Nephron progenitor cell (in vitro differentiated cells): ENCODE results near the gene HRH2.
"Not testable (repeated sequence)": the region's sequence is repeated elsewhere in the genome, so short reads cannot be mapped to it uniquely, and the experiment has no call there.

ENCODE experiments used
- DNase-seq: peaks from one replicate; pipeline ENCODE4 v3.0.0; 2021
- H3K27ac Mint-ChIP-seq: 2 replicates; pipeline ENCODE4 v1.8.0; 2021; ENCODE audit warnings: mild to moderate bottlenecking, moderate library complexity, mixed read lengths
- H3K27me3 Mint-ChIP-seq: 2 replicates; pipeline ENCODE4 v1.8.0; 2021; ENCODE audit warnings: mild to moderate bottlenecking, low read depth, mixed read lengths; ENCODE audit not compliant: poor library complexity
- H3K36me3 Mint-ChIP-seq: 2 replicates; pipeline ENCODE4 v1.8.0; 2021; ENCODE audit warnings: low read depth, mixed read lengths
- H3K4me1 Mint-ChIP-seq: 2 replicates; pipeline ENCODE4 v1.8.0; 2021; ENCODE audit warnings: mixed read lengths
- H3K4me3 Mint-ChIP-seq: 2 replicates; pipeline ENCODE4 v1.8.0; 2021; ENCODE audit warnings: mild to moderate bottlenecking, moderate library complexity, mixed read lengths
- H3K9me3 Mint-ChIP-seq: 2 replicates; pipeline ENCODE4 v1.8.0; 2021; ENCODE audit warnings: mild to moderate bottlenecking, moderate library complexity, mixed read lengths
- CTCF ChIP-seq: fragments of 200-600 bp; sonication (generic); IDR thresholded peaks from 2 replicates; pipeline ENCODE4 v1.5.0; 2021; ENCODE audit warnings: antibody characterized with exemption

The HRH2 gene

GRCh38 chr5:175715627-175716522 is 58.0 kb downstream of the HRH2 start:
- TF ChIP-seq CTCF, result no peak
- Mint-ChIP-seq H3K27ac (no peak overlapping the region), H3K27me3 (peaks cover 15% of the 10 kb centered on the region), H3K4me1 (peaks cover 28% of the 10 kb centered on the region), H3K36me3 (peaks cover 29% of the 10 kb centered on the region), H3K9me3 (peaks cover 67% of the 10 kb centered on the region), H3K4me3 (no peak overlapping the region)
- no peak for DNase-seq

GRCh38 chr5:175717837-175718236 is 60.0 kb downstream of the HRH2 start:
- Mint-ChIP-seq H3K4me1 (peaks cover 8% of the 10 kb centered on the region), H3K27me3 (peaks cover 8% of the 10 kb centered on the region), H3K9me3 (peaks cover 54% of the 10 kb centered on the region), H3K27ac (no peak overlapping the region), H3K4me3 (no peak overlapping the region), H3K36me3 (peaks cover 24% of the 10 kb centered on the region)
- DNase-seq, result no peak
- no peak for TF ChIP-seq CTCF

- Mint-ChIP-seq H3K36me3 (peaks cover 24% of the 10 kb centered on the region), H3K27ac (no peak overlapping the region), H3K9me3 (peaks cover 49% of the 10 kb centered on the region), H3K27me3 (peaks cover 8% of the 10 kb centered on the region), H3K4me3 (no peak overlapping the region), H3K4me1 (peaks cover 1% of the 10 kb centered on the region)
- TF ChIP-seq CTCF, result peak; percentile 58
- DNase-seq, result peak; percentile 33
Measured at GRCh38 chr5:175718401-175719108, 60.7 kb downstream of the HRH2 start.

GRCh38 chr5:175719109-175719432 is 61.2 kb downstream of the HRH2 start:
- H3K27me3 Mint-ChIP-seq, DNase-seq, H3K4me3 Mint-ChIP-seq, H3K4me1 Mint-ChIP-seq, H3K27ac Mint-ChIP-seq: not testable (repeated sequence)
- peaks cover 24% of the 10 kb centered on the region for H3K36me3 Mint-ChIP-seq
- peaks cover 44% of the 10 kb centered on the region for H3K9me3 Mint-ChIP-seq

DNA sequence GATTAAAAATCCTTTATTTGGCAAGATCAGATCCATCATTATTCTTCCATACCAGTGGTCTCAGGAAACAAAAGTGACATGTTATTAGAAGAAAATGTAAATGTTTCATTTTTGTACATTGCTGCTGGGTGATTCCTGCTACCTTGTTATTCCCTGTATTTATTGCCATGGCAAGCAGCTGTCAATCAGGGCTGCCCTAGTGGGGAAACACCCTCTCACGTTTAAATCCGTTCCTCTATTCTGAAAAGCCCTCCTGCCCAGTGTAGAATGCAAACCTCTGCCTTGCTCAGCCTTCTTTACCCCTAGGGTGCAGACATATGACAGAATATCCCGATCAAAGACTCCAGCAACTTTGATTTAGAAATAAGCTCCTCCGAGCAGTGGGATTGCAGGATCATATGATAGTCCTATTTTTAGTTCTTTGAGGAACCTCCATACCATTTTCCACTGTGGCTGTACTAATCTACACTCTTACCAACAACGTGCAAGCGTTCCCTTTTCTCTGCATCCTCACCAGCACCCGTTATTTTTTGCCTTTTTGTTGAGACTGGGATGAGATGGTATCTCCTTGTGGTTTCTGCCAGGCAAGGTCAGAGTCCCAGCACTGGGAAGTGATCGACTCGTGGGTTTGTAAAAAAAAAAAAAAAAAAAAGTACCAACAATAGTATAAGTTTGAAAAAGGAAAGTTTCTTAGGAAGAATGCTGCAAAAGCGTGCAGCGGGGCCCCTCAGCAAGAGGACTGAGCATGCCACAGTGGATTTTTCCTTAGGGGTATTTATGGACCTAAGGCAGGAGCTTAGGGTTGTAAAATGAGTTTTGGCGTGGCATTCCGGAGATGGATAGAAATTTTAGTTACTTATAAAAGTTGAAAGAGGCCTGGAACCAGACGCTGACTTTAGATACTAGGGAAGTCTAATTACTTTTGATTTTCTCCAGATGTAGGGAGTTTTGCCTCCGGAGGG is 66.7 kb downstream of the HRH2 start:
- Mint-ChIP-seq H3K36me3 (no peaks in the 10 kb centered on the region), H3K27me3 (peaks cover 8% of the 10 kb centered on the region), H3K4me3 (no peak overlapping the region), H3K9me3 (peaks cover 9% of the 10 kb centered on the region), H3K27ac (no peak overlapping the region), H3K4me1 (peaks cover 8% of the 10 kb centered on the region)
- DNase-seq, result no peak
- no peak for TF ChIP-seq CTCF

DNA sequence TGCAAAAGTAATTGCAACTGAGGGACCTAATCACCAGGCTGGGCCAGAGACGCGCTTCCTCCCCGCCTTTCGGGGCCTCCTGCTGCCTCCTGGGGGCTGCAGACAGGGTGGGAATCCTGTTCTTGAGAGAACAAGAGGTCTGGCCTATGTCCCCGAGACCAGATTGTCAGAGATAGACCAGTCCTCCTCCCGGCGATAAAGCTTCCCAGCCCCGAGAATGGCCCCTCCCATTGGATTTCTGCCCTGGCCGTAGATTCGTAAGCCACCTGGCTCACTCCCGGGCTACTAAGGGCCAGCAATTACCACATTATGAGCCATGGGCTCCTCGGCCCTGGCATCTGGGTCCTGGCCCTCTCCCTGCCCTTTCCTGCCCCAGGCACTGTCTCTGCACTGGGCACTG is 70.4 kb downstream of the HRH2 start:
- no peak overlapping the region for H3K4me3 Mint-ChIP-seq
- no peak overlapping the region for H3K27ac Mint-ChIP-seq
- H3K27me3 Mint-ChIP-seq, result peaks cover 8% of the 10 kb centered on the region
- TF ChIP-seq CTCF, result no peak
- peaks cover 13% of the 10 kb centered on the region for H3K9me3 Mint-ChIP-seq
- DNase-seq, result no peak
- no peaks in the 10 kb centered on the region for H3K36me3 Mint-ChIP-seq
- peaks cover 15% of the 10 kb centered on the region for H3K4me1 Mint-ChIP-seq
